ENCODE measurements around the gene SCN5A. TPM values are rescaled to one million over a fixed set of nuclear protein-coding genes. Genes with fewer than 3 reads are reported as not detected.

Gene SCN5A
- total RNA-seq (2022; extraction: Qiagen RNA extraction), result 0.26 to 1.6 TPM (median 0.87 TPM) in 5 replicates

GRCh38 chr3:38649500-38650247 is at the start of gene SCN5A:
TSS of gene SCN5A (minus strand) at chr3:38649687. CDS start at chr3:38633307, 16,380 bp downstream.

Other genes with a start within 250 kb of the SCN5A start
- gene ACVR2B, start 195.8 kb downstream of the SCN5A start, total RNA-seq (2022; extraction: Qiagen RNA extraction), result 2.0 to 3.1 TPM (median 3.0 TPM) in 5 replicates
- gene EXOG, start 153.3 kb downstream of the SCN5A start, total RNA-seq (2022; extraction: Qiagen RNA extraction), result 8.5 to 19.9 TPM (median 10.9 TPM) in 5 replicates
- gene SCN10A, start 166.5 kb upstream of the SCN5A start, total RNA-seq (2022; extraction: Qiagen RNA extraction), result not detected in 5 replicates